Measurements from ENCODE around the gene INPP1. TPM values are rescaled to one million over a fixed set of nuclear protein-coding genes. Genes with fewer than 3 reads are reported as not detected.

Gene INPP1
- total RNA-seq, 6 donors from 2014 or later: 17.6 to 37.6 (median 26.9) TPM

- no peak overlapping the region for H3K27ac ChIP-seq
- no peaks in the 10 kb centered on the region for H3K27me3 ChIP-seq
- H3K4me1 ChIP-seq: no peaks in the 10 kb centered on the region
- no peaks in the 10 kb centered on the region for H3K36me3 ChIP-seq
- ATAC-seq (ENCODE audit: low FRiP score in 2 of 2): no peak
- H3K4me3 ChIP-seq: no peak overlapping the region
- TF ChIP-seq CTCF (IDR thresholded peaks at IDR 0.05) (peak in 1 of 6 experiments; percentile 30), EP300 (IDR thresholded peaks at IDR 0.05) (no peak), POLR2A (IDR thresholded peaks at IDR 0.05) (no peak)
- H3K9me3 ChIP-seq: no peaks in the 10 kb centered on the region
- DNase-seq: no peak
- WGBS, 2 donors: 80 to 82% methylated on average over 3 of the region's 3 CpGs
Observed at GRCh38 chr2:190328573-190329147, 14.7 kb upstream of the INPP1 start.

- Histone ChIP-seq H3K36me3 (no peaks in the 10 kb centered on the region), H3K4me1 (peaks cover 0 to 4% (median 2%) of the 10 kb centered on the region in 4 donors), H3K4me3 (no peak overlapping the region), H3K9me3 (no peaks in the 10 kb centered on the region), H3K27ac (peak overlapping the region in 2 of 4 donors; percentile 60 to 78), H3K27me3 (no peaks in the 10 kb centered on the region)
- DNase-seq (no peak), ATAC-seq (ENCODE audit: low FRiP score in 2 of 2) (no peak)
- 66 to 72% methylated on average over 8 of the region's 8 CpGs for WGBS, 2 donors
- no peak for TF ChIP-seq POLR2AphosphoS5 (IDR thresholded peaks at IDR 0.05)
- no peak for TF ChIP-seq CTCF (IDR thresholded peaks at IDR 0.05)
- TF ChIP-seq POLR2A (IDR thresholded peaks at IDR 0.05): no peak
- TF ChIP-seq EP300 (IDR thresholded peaks at IDR 0.05): no peak
Observed at GRCh38 chr2:190333395-190333794, 10.0 kb upstream of the INPP1 start.

- no peak for ATAC-seq (ENCODE audit: low FRiP score in 2 of 2)
- Histone ChIP-seq H3K27me3 (no peaks in the 10 kb centered on the region), H3K36me3 (no peaks in the 10 kb centered on the region), H3K4me3 (no peak overlapping the region), H3K27ac (peak overlapping the region in 3 of 4 donors; percentile 43 to 78 (median 60)), H3K9me3 (no peaks in the 10 kb centered on the region), H3K4me1 (peaks cover 0 to 4% (median 2%) of the 10 kb centered on the region in 4 donors)
- DNase-seq: no peak
- WGBS, 2 donors: 65 to 78% methylated on average over 2 of the region's 2 CpGs
- TF ChIP-seq CTCF (IDR thresholded peaks at IDR 0.05) (no peak), EP300 (IDR thresholded peaks at IDR 0.05) (no peak), POLR2AphosphoS5 (IDR thresholded peaks at IDR 0.05) (no peak), POLR2A (IDR thresholded peaks at IDR 0.05) (no peak)
Observed at GRCh38 chr2:190333928-190334327, 9.5 kb upstream of the INPP1 start.

- peak overlapping the region in 2 of 4 donors; percentile 18 to 20 for H3K4me3 ChIP-seq
- no peak for DNase-seq
- peaks cover 0 to 4% (median 2%) of the 10 kb centered on the region in 4 donors for H3K4me1 ChIP-seq
- TF ChIP-seq CTCF (IDR thresholded peaks at IDR 0.05) (no peak), POLR2A (IDR thresholded peaks at IDR 0.05) (no peak), POLR2AphosphoS5 (IDR thresholded peaks at IDR 0.05) (peak in 1 of 2 donors; percentile 41), EP300 (IDR thresholded peaks at IDR 0.05) (peak in 1 of 4 donors; percentile 32)
- no peaks in the 10 kb centered on the region for H3K27me3 ChIP-seq
- no peaks in the 10 kb centered on the region for H3K36me3 ChIP-seq
- WGBS, 2 donors: 55 to 64% methylated on average over 8 of the region's 8 CpGs
- H3K9me3 ChIP-seq: no peaks in the 10 kb centered on the region
- ATAC-seq (ENCODE audit: low FRiP score in 2 of 2): no peak
- H3K27ac ChIP-seq: peak overlapping the region in 3 of 4 donors; percentile 43 to 78 (median 60)
Observed at GRCh38 chr2:190334479-190335224, 8.7 kb upstream of the INPP1 start.

Measured in upper lobe of left lung (tissue), 6 donors.